DND-41 (cell line): ENCODE results near the gene RPL21.

Experiments
- ATAC-seq: fragments of 200-7000 bp; cut with Tn5 transposase; 3 replicates; pipeline ENCODE4 v1.9.1; 2021; ENCODE audit warnings: low read depth; ENCODE audit not compliant: insufficient read depth
- DNase-seq: peaks from one replicate; pipeline ENCODE4 v3.0.0-alpha.2; 2020
- H2AFZ ChIP-seq: 2 replicates; pipeline ENCODE4 v1.6.0; 2012; ENCODE audit warnings: low read depth, low read length
- H3K27ac ChIP-seq: 2 replicates; pipeline ENCODE4 v1.5.1; 2012; ENCODE audit warnings: low read length, inconsistent platforms
- H3K27me3 ChIP-seq: fragments of 200-600 bp; sonication (generic); 2 replicates; pipeline ENCODE4 v1.6.0; 2012; ENCODE audit warnings: low read length, mild to moderate bottlenecking, inconsistent platforms; ENCODE audit not compliant: insufficient read depth, poor library complexity
- H3K36me3 ChIP-seq: 2 replicates; pipeline ENCODE4 v1.5.1; 2012; ENCODE audit warnings: low read length, inconsistent platforms; ENCODE audit not compliant: insufficient read depth
- H3K4me1 ChIP-seq: 2 replicates; pipeline ENCODE4 v1.5.1; 2012; ENCODE audit warnings: mild to moderate bottlenecking, low read length; ENCODE audit not compliant: insufficient read depth
- H3K4me2 ChIP-seq: 2 replicates; pipeline ENCODE4 v1.6.0; 2012; ENCODE audit warnings: mild to moderate bottlenecking, moderate library complexity, low read length, inconsistent platforms; ENCODE audit not compliant: insufficient read depth
- H3K4me3 ChIP-seq, 2 experiments: fragments of 200-600 bp in 1 of 2; shearing (Covaris generic) in 1 of 2; 2 replicates each; pipeline ENCODE4 v1.5.1; 2012 to 2016; ENCODE audit warnings: inconsistent platforms in 2 of 2, low read length in 2 of 2, mild to moderate bottlenecking in 2 of 2, low read depth in 1 of 2, moderate library complexity in 1 of 2
- H3K79me2 ChIP-seq: 2 replicates; pipeline ENCODE4 v1.6.0; 2012; ENCODE audit warnings: low read length, inconsistent platforms; ENCODE audit not compliant: insufficient read depth
- H3K9ac ChIP-seq: 2 replicates; pipeline ENCODE4 v1.6.0; 2012; ENCODE audit warnings: low read depth, mild to moderate bottlenecking, inconsistent platforms, low read length, moderate library complexity
- H3K9me3 ChIP-seq: 2 replicates; pipeline ENCODE4 v1.5.1; 2012; ENCODE audit warnings: low read length, moderate library complexity, mild to moderate bottlenecking, inconsistent platforms; ENCODE audit not compliant: insufficient read depth, severe bottlenecking
- H4K20me1 ChIP-seq: 2 replicates; pipeline ENCODE4 v1.6.0; 2012; ENCODE audit warnings: low read length; ENCODE audit not compliant: insufficient read depth
- EZH2 ChIP-seq: IDR thresholded peaks from 3 replicates; pipeline ENCODE4 v1.6.1; 2012; ENCODE audit warnings: borderline replicate concordance, low read depth, mild to moderate bottlenecking, moderate library complexity, low read length, inconsistent platforms; ENCODE audit not compliant: severe bottlenecking
- TF ChIP-seq, protein P1 (sequence below): IDR thresholded peaks from 2 replicates; pipeline ENCODE4 v1.5.1; 2012; ENCODE audit warnings: borderline replicate concordance, low read length, moderate library complexity, mild to moderate bottlenecking; ENCODE audit not compliant: poor library complexity, severe bottlenecking; ENCODE audit errors: extremely low read depth

RPL21 gene

DNA sequence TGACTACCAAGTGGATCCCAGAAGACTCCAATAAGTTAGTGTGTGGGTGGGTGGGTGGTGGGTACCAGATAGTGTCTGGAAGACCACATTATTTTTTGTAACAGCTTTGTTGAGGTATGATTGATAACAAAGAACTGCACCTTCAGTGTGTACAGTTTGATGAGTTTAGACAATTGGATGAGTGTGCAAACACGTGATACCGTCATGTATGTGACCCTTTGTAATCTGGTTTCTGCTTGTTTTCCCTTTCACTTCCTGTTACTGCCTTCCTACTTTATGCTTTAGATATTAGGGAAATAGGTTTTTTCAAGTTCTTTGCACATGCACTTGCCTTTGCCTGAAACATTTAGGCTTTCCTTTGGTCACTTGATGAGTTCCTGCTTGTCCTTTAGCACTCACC, 8.5 kb downstream of the RPL21 start:
- no peaks in the 10 kb centered on the region for H3K27me3 ChIP-seq
- peaks cover 6% of the 10 kb centered on the region for H3K4me1 ChIP-seq
- peaks cover 49% of the 10 kb centered on the region for H3K79me2 ChIP-seq
- no peak overlapping the region for H3K4me3 ChIP-seq
- TF ChIP-seq EZH2: no peak
- TF ChIP-seq, protein P1, sequence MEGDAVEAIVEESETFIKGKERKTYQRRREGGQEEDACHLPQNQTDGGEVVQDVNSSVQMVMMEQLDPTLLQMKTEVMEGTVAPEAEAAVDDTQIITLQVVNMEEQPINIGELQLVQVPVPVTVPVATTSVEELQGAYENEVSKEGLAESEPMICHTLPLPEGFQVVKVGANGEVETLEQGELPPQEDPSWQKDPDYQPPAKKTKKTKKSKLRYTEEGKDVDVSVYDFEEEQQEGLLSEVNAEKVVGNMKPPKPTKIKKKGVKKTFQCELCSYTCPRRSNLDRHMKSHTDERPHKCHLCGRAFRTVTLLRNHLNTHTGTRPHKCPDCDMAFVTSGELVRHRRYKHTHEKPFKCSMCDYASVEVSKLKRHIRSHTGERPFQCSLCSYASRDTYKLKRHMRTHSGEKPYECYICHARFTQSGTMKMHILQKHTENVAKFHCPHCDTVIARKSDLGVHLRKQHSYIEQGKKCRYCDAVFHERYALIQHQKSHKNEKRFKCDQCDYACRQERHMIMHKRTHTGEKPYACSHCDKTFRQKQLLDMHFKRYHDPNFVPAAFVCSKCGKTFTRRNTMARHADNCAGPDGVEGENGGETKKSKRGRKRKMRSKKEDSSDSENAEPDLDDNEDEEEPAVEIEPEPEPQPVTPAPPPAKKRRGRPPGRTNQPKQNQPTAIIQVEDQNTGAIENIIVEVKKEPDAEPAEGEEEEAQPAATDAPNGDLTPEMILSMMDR: no peak
- no peak overlapping the region for H3K27ac ChIP-seq
- no peak overlapping the region for H2AFZ ChIP-seq
- no peaks in the 10 kb centered on the region for H3K9me3 ChIP-seq
- H3K36me3 ChIP-seq: peaks cover 74% of the 10 kb centered on the region
- 0 out of 3 replicates have a peak, but pooled peaks have one; percentile 8 for ATAC-seq
- no peak for DNase-seq
- H3K9ac ChIP-seq: no peak overlapping the region
- H3K4me2 ChIP-seq: no peak overlapping the region
- peaks cover 46% of the 10 kb centered on the region; the same call in 1 of the 2 replicates for H4K20me1 ChIP-seq

DNA sequence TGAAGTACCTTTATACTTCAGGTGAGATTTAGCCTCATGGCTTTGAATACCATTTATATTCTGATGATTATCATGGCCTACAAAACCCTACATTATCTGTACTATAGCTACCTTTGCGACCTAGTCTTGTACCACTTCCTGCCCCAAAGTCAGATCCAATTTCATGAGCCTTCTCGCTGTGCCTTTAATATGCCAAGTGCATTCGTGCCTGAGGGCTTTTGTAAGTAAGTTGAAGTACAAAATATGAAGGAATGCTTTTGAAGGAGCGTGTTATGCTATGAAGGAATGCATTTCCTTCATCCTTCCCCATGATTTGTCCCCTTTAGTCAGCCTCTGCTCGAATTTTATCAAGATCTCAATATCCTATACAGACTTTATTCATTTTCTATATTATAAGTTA, 10.0 kb downstream of the RPL21 start:
- no peak overlapping the region for H3K4me2 ChIP-seq
- H3K9me3 ChIP-seq: no peaks in the 10 kb centered on the region
- no peak overlapping the region for H3K27ac ChIP-seq
- TF ChIP-seq, protein P1: no peak
- no peak for TF ChIP-seq EZH2
- no peak overlapping the region for H2AFZ ChIP-seq
- H3K4me3 ChIP-seq: no peak overlapping the region
- H3K4me1 ChIP-seq: no peaks in the 10 kb centered on the region
- no peak overlapping the region for H3K9ac ChIP-seq
- H4K20me1 ChIP-seq: peaks cover 40% of the 10 kb centered on the region; the same call in 1 of the 2 replicates
- DNase-seq (no peak), ATAC-seq (no peak)
- peaks cover 36% of the 10 kb centered on the region for H3K79me2 ChIP-seq
- H3K36me3 ChIP-seq: peaks cover 58% of the 10 kb centered on the region
- no peaks in the 10 kb centered on the region for H3K27me3 ChIP-seq

GRCh38 chr13:27263438-27263837, 12.1 kb downstream of the RPL21 start:
- Histone ChIP-seq H3K27me3 (no peaks in the 10 kb centered on the region), H3K79me2 (peaks cover 16% of the 10 kb centered on the region; the same call in 1 of the 2 replicates), H3K4me2 (no peak overlapping the region), H3K36me3 (peaks cover 38% of the 10 kb centered on the region), H3K9me3 (no peaks in the 10 kb centered on the region), H3K27ac (no peak overlapping the region), H3K4me1 (no peaks in the 10 kb centered on the region), H2AFZ (no peak overlapping the region), H3K4me3 (no peak overlapping the region), H4K20me1 (peaks cover 25% of the 10 kb centered on the region; the same call in 1 of the 2 replicates), H3K9ac (no peak overlapping the region)
- TF ChIP-seq EZH2: no peak
- TF ChIP-seq, protein P1: no peak
- DNase-seq: no peak
- no peak for ATAC-seq

GRCh38 chr13:27264181-27264580, 12.8 kb downstream of the RPL21 start:
- Histone ChIP-seq H2AFZ (no peak overlapping the region), H3K4me2 (no peak overlapping the region), H3K4me3 (no peak overlapping the region), H3K9me3 (no peaks in the 10 kb centered on the region), H4K20me1 (peaks cover 21% of the 10 kb centered on the region; the same call in 1 of the 2 replicates), H3K27me3 (no peaks in the 10 kb centered on the region), H3K4me1 (no peaks in the 10 kb centered on the region), H3K9ac (no peak overlapping the region), H3K79me2 (peaks cover 9% of the 10 kb centered on the region; the same call in 1 of the 2 replicates), H3K36me3 (peaks cover 30% of the 10 kb centered on the region), H3K27ac (no peak overlapping the region)
- no peak for ATAC-seq
- no peak for DNase-seq
- TF ChIP-seq EZH2: no peak
- TF ChIP-seq, protein P1: no peak
